A204.1 (cell line): Measurements from ENCODE around the gene ARNT2.

Experiments used
- FAIRE-seq: peaks from 2 replicates; lab custom pipeline; 2012; peaks lifted over from hg19 to GRCh38; lab: Jason Lieb, UNC

ARNT2 gene

DNA sequence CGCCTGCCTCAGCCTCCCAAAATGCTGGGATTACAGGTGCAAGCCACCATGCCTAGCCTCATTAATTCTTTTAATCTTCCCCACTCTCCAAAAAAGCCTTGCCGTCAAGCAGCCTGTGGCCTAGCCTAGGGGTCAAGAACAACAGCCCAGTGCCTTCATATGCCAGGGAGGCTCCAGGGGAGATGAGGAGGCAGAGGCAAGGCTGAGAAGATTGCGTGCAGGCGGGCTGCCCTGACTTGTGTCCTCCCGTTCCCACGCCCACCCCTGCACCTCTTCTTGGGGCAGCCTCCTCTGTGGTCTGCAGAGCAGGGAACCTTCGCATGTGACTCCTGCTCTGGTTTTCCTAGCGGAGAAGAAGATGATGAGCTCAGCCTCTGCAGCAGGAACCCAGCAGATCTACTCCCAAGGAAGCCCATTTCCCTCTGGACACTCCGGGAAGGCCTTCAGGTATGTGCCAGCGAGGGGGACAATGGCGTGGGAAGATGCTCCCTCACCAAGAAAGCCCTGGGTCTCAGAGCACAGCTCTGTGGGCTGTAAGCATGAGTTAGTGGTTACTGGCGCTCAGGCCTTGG lies 172.4 kb downstream of the ARNT2 start:
- FAIRE-seq = no peak

- no peak for FAIRE-seq
Measured at GRCh38 chr15:80577552-80578205, 173.5 kb downstream of the ARNT2 start.

DNA sequence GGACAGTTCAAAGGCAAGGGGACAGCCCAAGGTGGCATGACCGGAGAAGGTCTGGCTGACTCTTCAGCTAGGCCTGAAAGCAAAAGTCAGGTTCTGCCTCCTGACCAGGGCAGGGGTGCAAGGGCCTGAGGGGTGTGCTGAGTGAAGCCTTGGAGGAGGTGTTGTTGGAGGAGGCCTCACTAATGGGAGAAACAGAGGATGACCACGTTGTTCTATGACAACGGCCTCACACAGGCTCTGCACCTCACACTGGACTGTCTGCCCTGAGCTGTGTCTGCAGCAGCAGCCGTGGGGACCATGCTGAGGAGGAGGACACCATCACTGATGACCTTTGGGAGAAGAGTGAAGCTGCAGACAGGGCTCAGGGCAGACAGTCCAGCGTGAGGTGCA lies 174.0 kb downstream of the ARNT2 start:
- no peak for FAIRE-seq

GRCh38 chr15:80578871-80579270 lies 174.7 kb downstream of the ARNT2 start:
- FAIRE-seq = no peak

GRCh38 chr15:80579611-80580010 lies 175.4 kb downstream of the ARNT2 start:
- FAIRE-seq = no peak

DNA sequence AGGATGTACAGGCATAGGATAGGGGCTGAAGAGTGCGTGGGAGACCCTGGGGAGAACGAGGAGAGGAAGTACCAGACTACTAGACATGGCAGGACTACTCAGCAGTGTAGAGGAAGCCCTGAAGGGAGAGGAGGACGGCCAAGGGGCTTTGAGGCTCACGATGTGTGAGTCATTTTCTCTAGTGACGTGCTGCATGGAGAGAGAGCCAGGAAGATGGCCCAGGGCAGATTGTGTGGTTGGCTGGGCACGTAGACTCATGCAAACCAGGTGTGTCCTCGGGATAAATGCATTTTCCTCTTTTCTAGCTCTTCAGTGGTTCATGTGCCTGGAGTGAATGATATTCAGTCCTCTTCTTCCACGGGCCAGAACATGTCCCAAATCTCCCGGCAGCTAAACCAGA lies 175.9 kb downstream of the ARNT2 start:
- no peak for FAIRE-seq

GRCh38 chr15:80580536-80581260 lies 176.5 kb downstream of the ARNT2 start:
- FAIRE-seq = no peak

- no peak for FAIRE-seq
Measured at GRCh38 chr15:80581976-80582375, 177.8 kb downstream of the ARNT2 start.

DNA sequence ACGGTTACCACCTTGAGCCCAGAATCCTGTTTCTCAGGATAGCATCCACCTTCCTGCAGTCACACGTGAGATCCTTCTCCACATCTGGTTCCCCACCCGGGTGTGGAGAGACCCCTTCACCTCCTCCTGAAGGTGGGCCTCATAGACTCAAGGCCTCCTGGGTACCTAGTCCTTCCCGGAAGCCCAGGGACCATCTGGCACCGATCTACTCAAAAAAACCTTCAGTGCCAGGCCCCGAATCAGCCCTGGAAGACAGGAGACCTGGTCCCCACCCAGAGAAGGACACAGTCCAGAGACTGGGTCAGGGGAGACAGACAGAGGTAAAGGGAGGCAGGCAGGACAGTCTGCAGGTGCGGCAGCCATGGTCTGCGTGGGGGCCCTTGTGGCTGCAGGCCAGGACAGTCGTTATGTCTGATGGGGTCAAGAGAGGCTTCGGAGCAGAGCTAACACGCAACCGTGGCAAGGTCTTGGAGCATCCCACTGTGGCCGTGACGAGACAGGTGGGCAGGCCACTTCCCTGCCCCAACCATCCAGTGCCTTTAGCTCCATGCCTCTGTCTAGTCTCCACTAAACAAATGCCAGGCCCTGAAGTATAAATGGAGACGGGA lies 178.7 kb downstream of the ARNT2 start:
- no peak for FAIRE-seq

GRCh38 chr15:80584561-80584964 lies 180.4 kb downstream of the ARNT2 start:
- FAIRE-seq = no peak

DNA sequence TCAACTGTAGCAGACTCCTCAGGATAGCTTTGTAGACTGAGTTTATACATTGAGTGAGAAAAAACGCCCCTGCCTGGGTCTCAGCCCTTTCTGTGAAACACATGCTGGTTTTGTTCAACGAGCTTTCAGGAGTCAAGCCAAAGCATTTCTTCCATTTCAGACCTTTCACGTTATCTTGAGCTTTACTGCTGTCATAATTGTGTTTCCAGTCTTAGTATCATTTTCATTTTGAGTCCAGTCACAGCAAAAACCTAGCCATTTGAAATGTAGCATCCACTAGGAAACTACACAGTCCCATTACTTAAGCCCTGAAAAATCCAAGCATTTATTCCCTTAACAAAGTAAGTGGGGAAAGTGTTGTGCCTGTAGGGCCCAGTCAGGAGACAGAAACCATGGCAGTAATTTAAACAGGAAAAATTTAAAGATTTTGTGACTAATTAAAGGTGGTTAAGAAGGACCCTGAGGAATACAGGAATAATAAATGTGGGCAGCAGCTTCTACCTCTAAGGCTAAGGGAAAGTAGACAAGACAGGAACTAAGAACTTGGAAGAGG lies 180.9 kb downstream of the ARNT2 start:
- no peak for FAIRE-seq

DNA sequence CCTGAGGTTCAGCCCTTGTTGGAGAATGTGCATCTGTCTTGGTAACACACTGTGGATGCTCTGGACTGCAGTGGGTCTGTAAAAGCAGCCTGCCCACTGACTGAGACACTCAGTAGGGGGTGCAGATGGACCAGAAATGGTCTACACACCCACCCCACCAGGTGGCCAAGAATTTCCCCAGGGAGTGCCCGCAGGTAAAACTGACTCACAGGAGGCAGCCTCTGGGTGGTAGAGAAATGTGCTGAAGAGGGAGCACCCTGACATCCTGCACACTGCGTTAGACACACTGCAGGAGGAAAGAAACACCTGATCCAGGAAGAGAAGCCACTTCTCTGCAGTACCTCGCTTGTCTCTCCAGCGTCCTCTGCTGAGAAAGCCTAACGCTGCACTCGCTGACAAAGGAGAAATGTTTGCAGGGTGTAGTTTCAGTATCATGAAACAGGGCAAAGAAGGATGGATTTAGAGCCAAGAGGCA lies 181.4 kb downstream of the ARNT2 start:
- no peak for FAIRE-seq

- no peak for FAIRE-seq
Measured at GRCh38 chr15:80586161-80586560, 182.0 kb downstream of the ARNT2 start.

- no peak for FAIRE-seq
Measured at GRCh38 chr15:80587007-80587406, 182.8 kb downstream of the ARNT2 start.

- no peak for FAIRE-seq
Measured at GRCh38 chr15:80587816-80588456, 183.8 kb downstream of the ARNT2 start.

DNA sequence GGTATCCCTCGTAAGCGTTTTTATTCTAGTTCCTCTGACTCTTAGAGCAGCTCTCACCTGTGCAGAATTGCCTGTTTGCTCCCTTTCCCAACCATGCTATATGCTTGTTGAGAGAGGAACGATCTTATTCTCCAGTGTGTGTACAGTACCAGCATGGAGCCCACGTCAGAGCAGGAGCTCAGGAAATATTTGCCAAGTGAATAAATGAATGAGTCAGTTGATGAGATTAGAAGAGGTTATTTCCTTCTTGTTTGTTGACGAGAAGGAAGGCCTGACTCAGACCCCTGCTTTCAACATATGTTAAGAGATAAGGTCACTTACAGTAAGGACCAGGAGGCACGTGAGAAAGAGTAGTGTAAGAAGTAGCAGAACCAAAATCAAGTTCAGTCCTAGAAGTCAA lies 184.6 kb downstream of the ARNT2 start:
- no peak for FAIRE-seq

DNA sequence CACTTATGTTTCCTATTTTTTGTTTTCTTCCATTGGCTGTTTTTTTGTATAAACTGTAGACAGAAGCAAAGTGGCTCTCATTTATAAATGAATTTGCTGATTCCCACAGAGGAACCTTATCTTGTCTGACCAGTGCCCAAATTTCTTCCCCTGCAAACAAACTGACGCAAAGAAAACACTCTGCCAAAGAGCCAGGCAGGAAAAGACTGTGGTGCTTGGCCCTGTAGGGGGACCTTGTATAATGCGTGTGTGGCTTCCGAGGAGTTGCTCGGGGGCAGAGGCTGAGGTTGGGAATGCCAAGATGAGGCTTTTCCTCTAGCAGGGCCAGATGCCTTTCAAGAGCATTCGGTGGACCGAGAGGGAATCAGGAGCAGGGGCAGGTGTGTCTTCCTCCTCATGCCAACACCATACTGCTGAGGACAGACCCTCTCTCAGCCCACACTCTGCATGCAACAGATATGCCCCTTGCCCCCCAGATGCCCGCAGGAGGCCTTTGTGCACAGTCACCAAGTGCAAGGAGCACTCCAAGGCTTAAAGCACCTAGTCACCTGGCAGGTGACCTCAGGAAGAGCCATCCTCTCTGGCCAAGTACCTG lies 186.7 kb downstream of the ARNT2 start:
- FAIRE-seq = no peak

GRCh38 chr15:80591471-80591870 lies 187.3 kb downstream of the ARNT2 start:
- FAIRE-seq = no peak

- no peak for FAIRE-seq
Measured at GRCh38 chr15:80591938-80592825, 188.0 kb downstream of the ARNT2 start.

GRCh38 chr15:80593486-80594030 lies 189.4 kb downstream of the ARNT2 start:
- no peak for FAIRE-seq
